GM21447 (cell line): Measurements from ENCODE around the gene CLTA.
"Not testable (repeated sequence)": the region's sequence is repeated elsewhere in the genome, so short reads cannot be mapped to it uniquely, and the experiment has no call there.

Source experiments
- ATAC-seq: cut with Tn5 transposase; IDR thresholded peaks from one replicate; pipeline ENCODE4 v1.9.1; 2021; ENCODE audit not compliant: unreplicated experiment

Gene CLTA

DNA sequence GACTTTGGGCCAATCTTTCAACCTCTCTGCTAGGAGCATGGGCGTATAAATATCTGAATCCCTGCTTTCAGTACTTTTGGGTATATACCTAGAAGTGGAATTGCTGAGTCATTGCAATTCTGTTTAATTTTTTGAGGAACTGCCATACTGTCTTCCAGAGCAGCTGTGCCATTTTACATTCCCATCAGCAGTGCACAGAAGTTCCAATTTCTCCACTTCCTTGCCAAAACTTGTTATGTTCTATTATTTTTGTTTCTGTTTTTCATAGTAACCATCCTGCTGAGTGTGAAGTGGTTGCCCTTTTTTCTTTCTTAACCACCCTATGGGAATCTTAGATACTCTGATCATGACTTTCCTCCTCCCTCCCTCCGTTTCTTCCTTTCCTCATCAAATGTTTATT is 32.6 kb upstream of the CLTA start:
- ATAC-seq = no peak

- ATAC-seq = no peak
Observed at GRCh38 chr9:36158917-36159316, 31.8 kb upstream of the CLTA start.

DNA sequence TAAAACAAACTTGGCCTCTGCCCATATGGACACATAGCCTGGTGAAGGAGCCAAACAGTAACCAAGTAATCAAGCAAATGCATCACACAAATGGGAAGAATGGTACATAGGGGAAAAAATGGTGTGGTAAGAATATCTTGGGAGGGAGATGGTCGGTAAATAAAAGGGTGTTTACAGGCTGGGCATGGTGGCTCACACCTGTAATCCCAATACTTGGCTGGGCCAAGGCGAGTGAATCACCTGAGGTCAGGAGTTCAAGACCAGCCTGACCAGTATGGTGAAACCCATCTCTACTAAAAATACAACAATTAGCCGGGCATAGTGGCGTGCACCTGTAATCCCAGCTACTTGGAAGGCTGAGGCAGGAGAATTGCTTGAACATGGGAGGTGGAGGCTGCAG is 31.2 kb upstream of the CLTA start:
- ATAC-seq = not testable (repeated sequence)

- ATAC-seq = not testable (repeated sequence)
Observed at GRCh38 chr9:36160126-36160525, 30.6 kb upstream of the CLTA start.

DNA sequence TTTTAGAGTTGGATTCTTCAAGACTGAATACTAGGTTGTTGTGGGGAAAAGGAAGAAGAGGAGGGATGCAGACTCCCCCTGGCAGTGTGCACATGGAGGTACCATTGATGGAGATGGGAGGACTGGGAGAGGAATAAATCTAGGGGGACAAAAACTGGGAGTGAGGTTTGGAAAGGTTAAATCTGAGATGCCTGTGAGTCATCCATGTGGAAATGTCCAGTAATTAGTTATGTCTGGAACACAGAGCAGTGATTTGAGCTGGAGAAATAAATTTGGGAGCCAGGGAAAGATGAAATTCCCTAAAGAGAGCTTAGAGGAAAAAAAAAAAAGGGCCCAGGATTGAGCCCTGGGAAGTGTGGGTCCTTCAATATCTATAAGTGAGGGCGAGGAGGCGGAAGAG is 29.5 kb upstream of the CLTA start:
- ATAC-seq = no peak

DNA sequence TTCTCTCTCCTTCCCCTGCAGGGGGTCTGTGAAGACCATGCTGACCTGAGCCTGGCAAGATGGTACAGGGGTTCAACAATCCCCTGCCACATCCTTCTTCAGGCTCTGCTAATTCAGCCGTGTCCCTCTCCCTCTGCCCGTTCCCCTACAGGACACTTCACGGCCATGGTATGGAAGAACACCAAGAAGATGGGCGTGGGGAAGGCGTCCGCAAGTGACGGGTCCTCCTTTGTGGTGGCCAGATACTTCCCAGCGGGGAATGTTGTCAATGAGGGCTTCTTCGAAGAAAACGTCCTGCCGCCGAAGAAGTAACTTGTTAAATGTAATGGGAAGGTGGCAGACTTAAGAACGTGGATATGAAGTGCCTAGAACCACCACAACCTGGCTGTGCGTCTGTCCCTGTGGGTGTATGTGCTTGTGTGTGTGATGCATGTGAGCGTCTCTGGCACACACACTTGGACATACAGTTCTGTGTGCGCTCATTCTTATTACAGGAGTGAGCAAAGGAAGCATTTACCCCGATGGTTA is 28.4 kb upstream of the CLTA start:
- ATAC-seq = no peak

DNA sequence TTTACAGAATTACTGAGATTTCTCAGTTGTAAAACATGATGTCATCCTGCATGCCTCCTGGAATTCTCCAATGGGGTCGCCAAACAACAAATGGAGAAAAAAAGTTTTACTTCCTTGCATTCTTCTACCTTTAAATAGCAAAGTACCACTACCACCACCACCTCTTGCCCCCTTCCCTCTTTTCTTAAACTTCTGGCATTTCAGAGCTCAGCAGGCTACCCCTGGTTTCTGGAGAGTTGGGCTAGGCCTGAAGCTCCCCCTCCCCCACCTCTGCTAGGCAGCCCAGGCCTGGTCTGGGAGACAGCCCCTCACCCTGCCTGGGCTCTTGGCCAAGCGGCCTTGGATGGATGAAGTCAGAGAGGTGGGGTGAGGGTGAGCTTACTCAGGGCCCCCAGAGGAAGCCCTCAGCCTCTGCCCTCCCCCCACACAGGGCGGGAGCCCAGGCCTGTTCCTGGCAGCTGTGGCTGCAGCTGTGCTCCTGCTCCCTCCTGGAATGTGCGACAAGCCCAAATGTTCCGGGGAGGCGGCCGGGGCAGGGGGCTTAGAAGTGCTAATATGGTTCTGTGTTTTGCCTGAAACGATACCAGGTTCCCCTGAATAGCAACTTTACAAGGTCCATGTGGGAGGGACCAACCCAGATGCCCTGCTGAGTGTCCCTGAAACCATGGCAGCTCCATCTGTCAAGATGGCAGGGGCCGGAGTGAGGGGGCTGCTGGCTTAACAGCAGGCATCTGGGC is 27.5 kb upstream of the CLTA start:
- ATAC-seq = no peak

DNA sequence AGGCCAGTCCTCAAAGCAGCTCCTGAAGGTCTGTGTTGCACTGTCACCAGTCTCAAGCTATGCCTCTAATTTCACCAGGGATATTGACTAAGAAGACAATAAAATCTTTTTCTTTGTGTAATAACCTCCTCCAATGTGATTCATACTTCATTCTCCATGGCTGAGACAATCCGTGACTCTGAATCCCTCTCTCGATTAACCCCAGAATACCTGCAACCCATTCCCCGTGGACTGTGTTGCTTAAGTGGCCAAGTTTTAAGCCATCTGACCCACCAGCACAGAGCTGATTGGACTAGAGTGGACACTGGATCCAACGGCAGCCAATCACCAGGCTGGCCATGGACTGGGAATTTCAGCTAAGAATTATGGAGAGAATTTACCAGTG is 26.9 kb upstream of the CLTA start:
- ATAC-seq = no peak

DNA sequence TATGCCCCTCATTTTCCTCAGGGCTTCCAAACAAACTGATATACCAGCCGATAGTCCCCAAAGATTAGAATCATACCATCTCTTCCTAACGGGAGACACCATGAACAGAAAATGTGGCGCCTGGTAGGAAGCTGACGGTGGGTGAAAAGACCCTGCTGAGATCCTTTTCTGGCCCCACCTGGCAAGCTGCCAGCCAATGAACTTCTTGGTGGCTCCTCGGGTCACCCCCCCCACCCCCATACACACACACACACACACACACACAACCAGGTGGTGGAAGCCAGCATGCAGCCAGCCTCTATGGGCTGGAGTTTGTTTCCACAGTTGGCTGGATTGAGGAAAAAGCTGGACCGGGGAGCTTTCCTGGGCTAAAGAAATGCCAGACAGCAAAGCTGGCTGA is 26.3 kb upstream of the CLTA start:
- ATAC-seq = no peak

GRCh38 chr9:36164989-36165388 is 25.7 kb upstream of the CLTA start:
- ATAC-seq = no peak

GRCh38 chr9:36165826-36166167 is 24.9 kb upstream of the CLTA start:
- no peak for ATAC-seq

GRCh38 chr9:36166168-36166927 is 24.4 kb upstream of the CLTA start:
- ATAC-seq = peak; percentile 90

DNA sequence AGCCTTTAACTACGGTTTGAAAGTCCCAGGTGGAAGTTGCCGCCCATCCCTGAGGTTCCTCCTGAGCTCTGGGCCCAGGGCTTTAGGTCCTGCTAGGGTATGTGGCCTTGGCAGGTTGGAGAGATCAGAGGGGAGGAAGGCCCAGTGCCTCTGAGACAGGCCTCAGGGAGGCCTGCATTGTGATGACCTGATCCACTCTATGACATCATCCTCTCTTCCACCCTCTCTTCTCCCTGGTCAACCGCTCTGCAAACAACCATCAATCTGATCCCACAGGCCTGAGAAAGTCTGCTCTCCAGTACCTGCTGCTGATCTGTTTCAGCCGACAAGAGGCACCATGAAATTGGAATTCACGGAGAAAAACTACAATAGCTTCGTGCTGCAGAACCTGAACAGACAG is 21.6 kb upstream of the CLTA start, which contains the start of gene CCIN:
Gene CCIN, plus strand, starts transcription at position 223 of the 400 bp plus-strand sequence. Its CDS starts 115 bp downstream, at position 338.
- ATAC-seq = no peak

DNA sequence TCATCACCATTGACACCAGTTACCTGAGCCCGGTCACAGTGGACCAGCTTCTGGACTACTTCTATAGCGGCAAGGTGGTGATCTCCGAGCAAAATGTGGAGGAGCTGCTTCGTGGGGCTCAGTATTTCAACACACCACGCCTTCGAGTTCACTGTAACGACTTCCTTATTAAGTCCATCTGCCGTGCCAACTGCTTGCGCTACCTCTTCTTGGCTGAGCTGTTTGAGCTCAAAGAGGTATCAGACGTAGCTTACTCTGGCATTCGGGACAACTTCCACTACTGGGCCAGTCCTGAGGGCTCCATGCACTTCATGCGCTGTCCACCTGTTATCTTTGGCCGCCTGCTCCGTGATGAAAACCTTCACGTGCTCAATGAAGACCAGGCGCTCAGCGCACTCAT is 21.0 kb upstream of the CLTA start:
- no peak for ATAC-seq

DNA sequence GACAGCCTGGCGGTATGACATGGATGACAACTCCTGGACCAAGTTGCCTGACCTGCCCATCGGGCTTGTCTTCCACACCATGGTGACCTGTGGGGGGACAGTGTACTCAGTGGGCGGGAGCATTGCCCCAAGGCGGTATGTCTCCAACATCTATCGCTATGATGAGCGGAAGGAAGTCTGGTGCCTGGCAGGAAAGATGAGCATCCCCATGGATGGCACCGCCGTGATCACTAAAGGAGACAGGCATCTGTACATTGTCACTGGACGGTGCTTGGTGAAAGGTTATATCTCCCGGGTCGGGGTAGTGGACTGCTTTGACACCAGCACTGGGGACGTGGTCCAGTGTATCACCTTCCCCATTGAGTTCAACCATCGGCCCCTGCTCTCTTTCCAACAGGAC is 20.2 kb upstream of the CLTA start:
- no peak for ATAC-seq

- ATAC-seq = no peak
Observed at GRCh38 chr9:36173861-36174260, 16.9 kb upstream of the CLTA start.

DNA sequence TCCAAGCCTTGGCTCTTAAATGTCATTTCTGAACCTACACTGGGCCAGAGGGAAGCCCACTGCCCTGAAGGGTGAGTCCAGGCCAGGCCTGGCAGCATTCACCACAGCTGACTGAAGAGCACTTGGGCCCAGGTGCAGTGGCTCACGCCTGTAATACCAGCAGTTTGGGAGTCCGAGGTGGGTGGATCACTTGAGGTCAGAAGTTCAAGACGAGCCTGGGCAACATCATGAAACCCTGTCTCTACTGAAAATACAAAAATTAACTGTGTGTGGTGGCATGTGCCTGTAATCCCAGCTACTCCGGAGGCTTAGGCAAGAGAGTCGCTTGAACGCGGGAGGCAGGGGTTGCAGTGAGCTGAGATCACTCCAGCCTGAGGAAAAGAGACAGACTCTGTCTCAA is 16.4 kb upstream of the CLTA start:
- ATAC-seq = no peak

DNA sequence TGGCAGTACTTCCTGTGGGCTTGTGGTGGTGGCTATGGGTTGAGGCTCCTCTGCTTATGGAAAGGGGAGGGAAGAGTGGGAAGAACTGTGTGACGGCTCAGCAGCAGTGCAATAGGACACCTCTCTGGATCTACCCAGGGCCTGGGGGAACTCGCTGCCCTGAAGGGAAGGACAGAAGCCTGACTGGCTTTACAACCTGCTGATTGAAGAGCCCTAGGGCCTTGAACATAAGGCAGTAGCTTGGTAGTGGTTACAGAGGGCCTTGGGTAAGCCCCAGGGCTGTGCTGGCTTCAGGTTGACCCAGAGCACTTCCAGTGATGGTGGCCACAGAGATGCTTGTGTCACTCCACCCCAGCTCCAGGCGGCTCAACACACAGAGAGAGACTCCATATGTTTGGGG is 16.0 kb upstream of the CLTA start:
- ATAC-seq = no peak

- ATAC-seq = not testable (repeated sequence)
Observed at GRCh38 chr9:36175209-36175608, 15.5 kb upstream of the CLTA start.

GRCh38 chr9:36176496-36176895 is 14.2 kb upstream of the CLTA start:
- ATAC-seq = not testable (repeated sequence)

GRCh38 chr9:36177571-36177970 is 13.2 kb upstream of the CLTA start:
- ATAC-seq = no peak

DNA sequence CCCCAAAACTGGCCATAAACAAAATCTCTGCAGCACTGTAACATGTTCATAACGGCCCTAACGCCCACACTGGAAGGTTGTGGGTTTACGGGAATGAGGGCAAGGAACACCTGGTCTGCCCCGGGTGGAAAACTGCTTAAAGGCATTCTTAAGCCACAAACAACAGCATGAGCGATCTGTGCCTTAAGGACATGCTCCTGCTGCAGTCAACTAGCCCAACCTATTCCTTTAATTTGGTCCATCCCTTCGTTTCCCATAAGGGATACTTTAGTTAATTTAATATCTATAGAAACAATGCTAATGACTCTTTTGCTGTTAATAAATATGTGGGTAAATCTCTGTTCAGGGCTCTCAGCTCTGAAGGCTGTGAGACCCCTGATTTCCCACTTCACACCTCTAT is 10.5 kb upstream of the CLTA start:
- not testable (repeated sequence) for ATAC-seq
